Measurements from ENCODE around the gene PPFIA2. TPM values are rescaled to one million over a fixed set of nuclear protein-coding genes. Genes with fewer than 3 reads are reported as not detected.

Gene PPFIA2
- polyA plus RNA-seq, 1 donor from 2014 or later, result 65.3 TPM

DNA sequence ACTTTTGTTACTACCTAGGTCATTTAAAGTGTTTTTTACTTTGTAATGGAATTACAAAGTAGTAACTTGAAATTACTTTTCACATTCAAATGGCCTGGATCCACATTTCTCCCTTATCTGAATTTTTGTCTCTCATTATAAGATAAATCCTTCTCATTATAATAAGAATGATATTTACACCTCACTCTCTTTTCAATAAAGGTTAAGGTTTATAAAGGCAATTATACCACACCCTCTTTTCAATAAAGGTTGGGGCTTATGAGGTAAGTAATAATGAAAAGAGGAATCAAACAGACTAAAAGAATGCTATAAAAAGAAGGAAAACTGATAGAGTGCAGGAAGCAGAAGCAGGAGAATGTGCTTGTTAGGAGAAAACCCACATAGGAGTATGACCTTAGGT lies 470.5 kb downstream of the PPFIA2 start:
- Histone ChIP-seq H3K9me2 (ENCODE audit: insufficient read depth, low read length) (no peaks in the 10 kb centered on the region), H3K9ac (ENCODE audit: low read length) (no peak overlapping the region), H3F3A (ENCODE audit: insufficient read depth, low read length, poor library complexity, severe bottlenecking) (no peaks in the 10 kb centered on the region), H3K9me3 (ENCODE audit: low read length) (no peaks in the 10 kb centered on the region), H3K4me3 (ENCODE audit: low read length) (no peak overlapping the region), H3K4me2 (ENCODE audit: low read length) (no peak overlapping the region), H2AFZ (ENCODE audit: low read depth, low read length) (no peak overlapping the region), H3K27ac (ENCODE audit: low read length) (no peak overlapping the region), H3K36me3 (ENCODE audit: insufficient read depth, low read length) (no peaks in the 10 kb centered on the region), H3K27me3 (ENCODE audit: insufficient read depth, low read depth, low read length) (no peaks in the 10 kb centered on the region), H3K79me2 (replicated peaks; ENCODE audit: insufficient read depth, low read length) (no peaks in the 10 kb centered on the region), H4K20me1 (ENCODE audit: insufficient read depth) (no peaks in the 10 kb centered on the region)
- TF ChIP-seq SMC3 (conservative IDR thresholded peaks at IDR 0.05; ENCODE audit: poor library complexity) (no peak), EP300 (conservative IDR thresholded peaks at IDR 0.05; ENCODE audit: poor library complexity, severe bottlenecking) (no peak), MXI1 (conservative IDR thresholded peaks at IDR 0.05; ENCODE audit: poor library complexity, severe bottlenecking) (no peak), RAD21 (conservative IDR thresholded peaks at IDR 0.05) (no peak), TAF1 (IDR thresholded peaks at IDR 0.05; ENCODE audit: low read depth) (no peak), POLR2AphosphoS5 (IDR thresholded peaks at IDR 0.05) (no peak), EZH2 (IDR thresholded peaks at IDR 0.05; ENCODE audit: borderline replicate concordance, insufficient read depth, low read length, poor library complexity, severe bottlenecking) (no peak)
- TF ChIP-seq, protein P1, sequence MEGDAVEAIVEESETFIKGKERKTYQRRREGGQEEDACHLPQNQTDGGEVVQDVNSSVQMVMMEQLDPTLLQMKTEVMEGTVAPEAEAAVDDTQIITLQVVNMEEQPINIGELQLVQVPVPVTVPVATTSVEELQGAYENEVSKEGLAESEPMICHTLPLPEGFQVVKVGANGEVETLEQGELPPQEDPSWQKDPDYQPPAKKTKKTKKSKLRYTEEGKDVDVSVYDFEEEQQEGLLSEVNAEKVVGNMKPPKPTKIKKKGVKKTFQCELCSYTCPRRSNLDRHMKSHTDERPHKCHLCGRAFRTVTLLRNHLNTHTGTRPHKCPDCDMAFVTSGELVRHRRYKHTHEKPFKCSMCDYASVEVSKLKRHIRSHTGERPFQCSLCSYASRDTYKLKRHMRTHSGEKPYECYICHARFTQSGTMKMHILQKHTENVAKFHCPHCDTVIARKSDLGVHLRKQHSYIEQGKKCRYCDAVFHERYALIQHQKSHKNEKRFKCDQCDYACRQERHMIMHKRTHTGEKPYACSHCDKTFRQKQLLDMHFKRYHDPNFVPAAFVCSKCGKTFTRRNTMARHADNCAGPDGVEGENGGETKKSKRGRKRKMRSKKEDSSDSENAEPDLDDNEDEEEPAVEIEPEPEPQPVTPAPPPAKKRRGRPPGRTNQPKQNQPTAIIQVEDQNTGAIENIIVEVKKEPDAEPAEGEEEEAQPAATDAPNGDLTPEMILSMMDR (IDR thresholded peaks at IDR 0.05; ENCODE audit: poor library complexity, severe bottlenecking), result no peak
- TF ChIP-seq, protein P2, sequence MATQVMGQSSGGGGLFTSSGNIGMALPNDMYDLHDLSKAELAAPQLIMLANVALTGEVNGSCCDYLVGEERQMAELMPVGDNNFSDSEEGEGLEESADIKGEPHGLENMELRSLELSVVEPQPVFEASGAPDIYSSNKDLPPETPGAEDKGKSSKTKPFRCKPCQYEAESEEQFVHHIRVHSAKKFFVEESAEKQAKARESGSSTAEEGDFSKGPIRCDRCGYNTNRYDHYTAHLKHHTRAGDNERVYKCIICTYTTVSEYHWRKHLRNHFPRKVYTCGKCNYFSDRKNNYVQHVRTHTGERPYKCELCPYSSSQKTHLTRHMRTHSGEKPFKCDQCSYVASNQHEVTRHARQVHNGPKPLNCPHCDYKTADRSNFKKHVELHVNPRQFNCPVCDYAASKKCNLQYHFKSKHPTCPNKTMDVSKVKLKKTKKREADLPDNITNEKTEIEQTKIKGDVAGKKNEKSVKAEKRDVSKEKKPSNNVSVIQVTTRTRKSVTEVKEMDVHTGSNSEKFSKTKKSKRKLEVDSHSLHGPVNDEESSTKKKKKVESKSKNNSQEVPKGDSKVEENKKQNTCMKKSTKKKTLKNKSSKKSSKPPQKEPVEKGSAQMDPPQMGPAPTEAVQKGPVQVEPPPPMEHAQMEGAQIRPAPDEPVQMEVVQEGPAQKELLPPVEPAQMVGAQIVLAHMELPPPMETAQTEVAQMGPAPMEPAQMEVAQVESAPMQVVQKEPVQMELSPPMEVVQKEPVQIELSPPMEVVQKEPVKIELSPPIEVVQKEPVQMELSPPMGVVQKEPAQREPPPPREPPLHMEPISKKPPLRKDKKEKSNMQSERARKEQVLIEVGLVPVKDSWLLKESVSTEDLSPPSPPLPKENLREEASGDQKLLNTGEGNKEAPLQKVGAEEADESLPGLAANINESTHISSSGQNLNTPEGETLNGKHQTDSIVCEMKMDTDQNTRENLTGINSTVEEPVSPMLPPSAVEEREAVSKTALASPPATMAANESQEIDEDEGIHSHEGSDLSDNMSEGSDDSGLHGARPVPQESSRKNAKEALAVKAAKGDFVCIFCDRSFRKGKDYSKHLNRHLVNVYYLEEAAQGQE (IDR thresholded peaks at IDR 0.05; ENCODE audit: borderline replicate concordance), result no peak

DNA sequence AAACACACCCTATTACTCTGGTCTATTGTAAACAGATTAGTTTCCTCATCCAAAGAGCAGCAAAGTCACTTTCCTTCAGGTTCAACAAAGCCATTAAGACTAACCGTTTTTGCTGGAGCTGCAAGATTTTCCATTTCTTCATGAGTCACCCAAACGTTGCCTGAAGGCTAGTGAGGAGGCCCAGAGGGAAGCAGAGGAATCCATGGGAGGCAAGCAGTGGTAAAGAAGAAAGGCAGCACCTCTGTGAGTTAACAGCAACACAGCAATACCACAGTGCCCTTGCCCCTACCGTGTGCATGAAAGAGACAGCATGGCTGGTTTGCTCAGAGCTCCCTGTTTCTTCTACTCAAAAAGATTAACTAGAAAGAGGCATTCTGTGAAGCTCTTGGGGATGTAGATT lies 475.0 kb downstream of the PPFIA2 start:
- H3K4me2 ChIP-seq (ENCODE audit: low read length), result no peak overlapping the region
- no peak overlapping the region for H2AFZ ChIP-seq (ENCODE audit: low read depth, low read length)
- no peak overlapping the region for H3K4me3 ChIP-seq (ENCODE audit: low read length)
- no peaks in the 10 kb centered on the region for H3K9me3 ChIP-seq (ENCODE audit: low read length)
- no peaks in the 10 kb centered on the region for H3K27me3 ChIP-seq (ENCODE audit: insufficient read depth, low read depth, low read length)
- H3K27ac ChIP-seq (ENCODE audit: low read length), result no peak overlapping the region
- no peaks in the 10 kb centered on the region for H3K36me3 ChIP-seq (ENCODE audit: insufficient read depth, low read length)
- H4K20me1 ChIP-seq (ENCODE audit: insufficient read depth), result no peaks in the 10 kb centered on the region
- no peaks in the 10 kb centered on the region for H3F3A ChIP-seq (ENCODE audit: insufficient read depth, low read length, poor library complexity, severe bottlenecking)
- H3K9me2 ChIP-seq (ENCODE audit: insufficient read depth, low read length), result no peaks in the 10 kb centered on the region
- no peaks in the 10 kb centered on the region for H3K79me2 ChIP-seq (replicated peaks; ENCODE audit: insufficient read depth, low read length)
- no peak overlapping the region for H3K9ac ChIP-seq (ENCODE audit: low read length)
- TF ChIP-seq, protein P2 (IDR thresholded peaks at IDR 0.05; ENCODE audit: borderline replicate concordance), result no peak
- TF ChIP-seq RAD21 (conservative IDR thresholded peaks at IDR 0.05) (no peak), SMC3 (conservative IDR thresholded peaks at IDR 0.05; ENCODE audit: poor library complexity) (no peak), POLR2AphosphoS5 (IDR thresholded peaks at IDR 0.05) (no peak), EP300 (conservative IDR thresholded peaks at IDR 0.05; ENCODE audit: poor library complexity, severe bottlenecking) (no peak), EZH2 (IDR thresholded peaks at IDR 0.05; ENCODE audit: borderline replicate concordance, insufficient read depth, low read length, poor library complexity, severe bottlenecking) (no peak), TAF1 (IDR thresholded peaks at IDR 0.05; ENCODE audit: low read depth) (no peak), MXI1 (conservative IDR thresholded peaks at IDR 0.05; ENCODE audit: poor library complexity, severe bottlenecking) (no peak)
- TF ChIP-seq, protein P1 (IDR thresholded peaks at IDR 0.05; ENCODE audit: poor library complexity, severe bottlenecking), result no peak

All from neural cell (in vitro differentiated cells).